NCI-H446 (cell line): ENCODE results near the gene NCOA1.
"Not testable (repeated sequence)": the region's sequence is repeated elsewhere in the genome, so short reads cannot be mapped to it uniquely, and the experiment has no call there.

Source experiments
- DNase-seq, 2 experiments: peaks; one replicate each; lab custom pipeline; 2025; lab: John Stamatoyannopoulos, UW

Gene NCOA1

DNA sequence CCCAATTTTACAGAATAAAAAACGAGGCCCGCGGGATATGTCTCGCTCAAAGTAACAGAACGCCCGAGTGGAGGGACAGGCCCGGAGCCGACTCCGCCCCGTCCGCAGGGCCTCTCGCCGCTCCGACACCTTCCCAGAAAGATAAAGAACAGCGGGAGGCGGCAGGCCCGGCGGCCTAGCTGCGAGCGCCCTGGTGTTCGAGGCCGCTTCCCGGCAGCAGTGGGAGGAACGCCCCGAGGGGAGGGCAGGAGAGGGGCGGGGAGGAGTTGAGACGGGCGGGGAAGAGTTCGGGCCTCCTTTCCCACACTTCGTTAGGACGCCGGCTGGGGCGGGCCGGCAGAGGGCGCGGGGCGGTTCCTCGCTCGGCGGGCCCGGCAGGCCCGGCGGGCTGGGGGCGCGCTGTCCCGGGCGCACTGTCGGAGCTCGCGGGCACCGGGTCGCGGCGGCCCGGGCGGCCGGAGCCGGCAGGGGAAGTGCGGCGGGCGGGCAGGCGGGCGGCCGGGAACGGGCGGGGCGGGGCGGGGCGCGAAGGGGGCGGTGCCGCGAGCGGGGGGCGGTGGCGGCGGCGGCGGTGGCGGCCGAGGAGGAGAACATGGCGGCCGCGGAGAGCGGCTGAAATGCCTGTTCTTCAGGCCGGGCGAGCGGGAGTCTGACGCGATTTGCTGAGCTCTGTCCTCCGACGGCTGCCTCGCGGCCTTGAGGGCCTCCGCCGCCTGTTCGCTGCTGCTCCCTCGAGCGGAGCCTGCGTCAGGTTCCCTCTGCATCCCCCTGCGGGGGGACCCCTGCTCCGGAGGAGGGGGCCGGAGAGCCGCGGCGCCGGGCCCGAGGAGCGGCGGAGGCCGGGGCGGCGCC lies at the start of gene NCOA1:
Gene NCOA1 (plus strand): TSS at position 565 of the 852 bp plus-strand sequence. CDS start 167,424 bp downstream, outside the sequence.
- DNase-seq = peak; percentile 58 to 85

DNA sequence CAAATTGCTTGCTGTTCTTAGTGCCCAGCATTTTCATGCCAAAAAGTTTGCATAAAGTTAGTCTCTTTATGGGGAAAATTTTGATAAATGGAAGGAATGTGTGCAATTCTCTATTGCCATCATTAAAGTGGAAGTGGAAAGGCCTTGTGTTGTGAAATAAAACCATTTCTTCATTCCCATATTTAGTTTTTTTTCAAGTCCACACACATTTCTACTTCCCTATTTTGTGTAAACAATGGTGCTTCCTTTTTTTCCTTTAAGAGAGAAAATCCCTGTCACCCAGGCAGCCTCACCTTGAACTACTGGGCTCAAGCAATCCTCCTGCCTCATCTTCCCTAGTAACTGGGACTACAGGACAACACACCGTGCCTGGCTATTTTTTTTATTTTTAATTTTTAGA lies 42.3 kb upstream of the NCOA1 start:
- DNase-seq = no peak

DNA sequence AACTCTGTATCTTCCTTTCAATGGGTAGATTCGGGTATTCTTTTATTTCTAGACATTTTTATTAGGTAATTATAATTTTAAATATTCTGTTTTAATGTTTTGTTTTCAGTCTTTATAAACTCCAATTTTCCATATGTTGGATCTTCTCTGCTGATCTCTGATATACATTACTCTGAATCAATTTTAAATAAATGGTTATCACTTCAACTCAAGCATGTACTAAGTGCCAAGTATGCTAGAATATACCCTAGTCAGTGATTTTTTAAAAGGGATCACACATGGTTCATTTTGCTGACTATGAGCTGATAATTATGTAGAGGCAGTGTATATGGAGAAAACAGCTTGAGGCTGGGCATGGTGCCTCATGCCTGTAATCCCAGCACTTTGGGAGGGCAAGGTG lies 41.7 kb upstream of the NCOA1 start:
- no peak for DNase-seq

DNA sequence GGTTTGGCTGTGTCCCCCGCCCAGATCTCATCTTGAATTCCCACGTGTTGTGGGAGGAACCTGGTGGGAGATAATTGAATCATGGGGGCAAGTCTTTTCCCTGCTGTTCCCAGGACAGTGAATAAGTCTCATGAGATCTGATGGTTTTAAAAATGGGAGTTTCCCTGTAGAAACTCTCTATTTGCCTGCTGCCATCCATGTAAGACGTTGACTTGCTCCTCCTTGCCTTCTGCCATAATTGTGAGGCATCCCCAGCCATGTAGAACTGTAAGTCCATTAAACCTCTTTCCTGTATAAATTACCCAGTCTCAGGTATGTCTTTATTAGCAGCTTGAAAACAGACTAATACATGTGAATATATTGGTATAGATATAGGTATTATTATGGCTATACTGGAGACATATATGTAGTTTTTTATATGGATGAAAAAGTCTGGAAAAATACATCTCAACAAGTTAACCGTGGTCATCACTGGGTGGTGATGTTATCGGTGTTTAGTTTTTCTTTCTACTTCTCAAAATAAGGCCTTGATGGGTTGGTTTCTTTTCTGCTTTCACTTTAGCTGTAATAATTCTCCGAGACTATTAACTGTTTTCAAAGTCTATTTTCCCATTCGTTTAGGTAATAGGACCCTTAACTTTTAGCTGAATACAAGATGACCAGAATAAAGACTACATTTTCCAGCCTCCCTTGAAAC lies 39.1 kb upstream of the NCOA1 start:
- DNase-seq = no peak

DNA sequence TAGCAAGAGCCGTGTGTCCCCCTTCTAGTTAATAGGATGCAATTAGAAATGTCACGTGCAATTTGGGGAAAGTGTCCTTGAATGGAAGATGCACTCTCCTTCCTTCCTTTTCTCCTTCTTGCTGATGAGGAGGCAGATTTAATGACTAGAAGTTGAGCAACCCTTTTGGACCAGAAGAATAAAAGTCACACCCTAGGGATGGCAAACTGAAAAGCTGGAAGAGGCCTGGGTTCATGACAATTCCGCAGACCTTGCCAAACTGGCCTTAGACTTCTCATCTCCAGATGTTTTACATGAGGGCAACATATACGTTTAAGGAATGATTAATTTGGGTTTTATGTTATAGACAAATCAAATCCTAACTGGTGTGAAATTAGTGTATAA lies 38.6 kb upstream of the NCOA1 start:
- DNase-seq = no peak

DNA sequence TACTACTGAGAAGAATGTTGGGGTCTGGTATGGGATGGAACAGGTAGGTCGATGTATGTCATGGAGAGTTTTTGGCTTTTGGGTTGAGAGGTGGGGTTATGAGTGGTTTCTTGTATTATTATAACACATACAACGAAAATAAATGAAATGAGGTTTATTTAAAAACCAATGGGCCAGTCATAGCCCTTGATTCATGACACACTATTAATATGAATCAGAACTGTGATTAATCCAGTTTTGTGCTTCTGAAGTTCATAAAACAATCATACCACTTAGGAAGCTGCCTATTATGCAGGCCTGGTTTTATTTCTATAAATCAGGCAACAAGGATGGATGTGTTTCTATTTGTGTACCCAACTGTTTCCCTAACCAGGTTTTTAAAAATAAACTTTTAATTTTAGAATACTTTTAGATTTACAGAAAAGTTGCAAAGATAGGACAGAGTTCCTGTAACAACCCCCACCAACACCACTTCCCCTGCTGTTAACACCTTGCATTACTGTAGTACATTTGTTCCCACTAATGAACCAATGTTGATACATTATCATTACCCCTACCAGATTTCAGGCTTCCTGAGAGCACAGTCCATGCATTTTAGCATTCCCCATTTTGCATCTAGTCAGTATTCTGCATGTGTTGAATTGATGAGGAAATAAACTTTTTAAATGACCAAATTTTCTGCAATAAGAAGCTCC lies 37.5 kb upstream of the NCOA1 start:
- DNase-seq = no peak

DNA sequence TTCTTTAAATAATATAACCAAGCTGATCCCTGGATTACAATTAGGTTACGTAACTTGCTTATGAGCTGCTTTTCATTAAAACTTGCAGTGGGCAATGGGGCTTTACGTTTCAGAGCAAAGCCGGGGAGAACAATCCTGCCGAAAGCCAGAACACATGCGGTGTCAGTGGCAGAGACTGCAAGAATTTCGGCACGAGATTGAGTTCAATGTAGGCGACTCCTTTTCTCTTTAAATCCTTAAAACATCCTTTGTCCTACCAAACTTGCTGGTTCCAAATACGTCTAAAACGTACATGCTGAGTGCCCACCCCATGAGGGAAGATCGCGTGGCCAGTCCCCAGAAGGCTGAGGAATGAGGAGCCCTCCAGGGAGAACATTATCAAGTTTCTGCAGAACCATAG lies 36.8 kb upstream of the NCOA1 start:
- DNase-seq = no peak

DNA sequence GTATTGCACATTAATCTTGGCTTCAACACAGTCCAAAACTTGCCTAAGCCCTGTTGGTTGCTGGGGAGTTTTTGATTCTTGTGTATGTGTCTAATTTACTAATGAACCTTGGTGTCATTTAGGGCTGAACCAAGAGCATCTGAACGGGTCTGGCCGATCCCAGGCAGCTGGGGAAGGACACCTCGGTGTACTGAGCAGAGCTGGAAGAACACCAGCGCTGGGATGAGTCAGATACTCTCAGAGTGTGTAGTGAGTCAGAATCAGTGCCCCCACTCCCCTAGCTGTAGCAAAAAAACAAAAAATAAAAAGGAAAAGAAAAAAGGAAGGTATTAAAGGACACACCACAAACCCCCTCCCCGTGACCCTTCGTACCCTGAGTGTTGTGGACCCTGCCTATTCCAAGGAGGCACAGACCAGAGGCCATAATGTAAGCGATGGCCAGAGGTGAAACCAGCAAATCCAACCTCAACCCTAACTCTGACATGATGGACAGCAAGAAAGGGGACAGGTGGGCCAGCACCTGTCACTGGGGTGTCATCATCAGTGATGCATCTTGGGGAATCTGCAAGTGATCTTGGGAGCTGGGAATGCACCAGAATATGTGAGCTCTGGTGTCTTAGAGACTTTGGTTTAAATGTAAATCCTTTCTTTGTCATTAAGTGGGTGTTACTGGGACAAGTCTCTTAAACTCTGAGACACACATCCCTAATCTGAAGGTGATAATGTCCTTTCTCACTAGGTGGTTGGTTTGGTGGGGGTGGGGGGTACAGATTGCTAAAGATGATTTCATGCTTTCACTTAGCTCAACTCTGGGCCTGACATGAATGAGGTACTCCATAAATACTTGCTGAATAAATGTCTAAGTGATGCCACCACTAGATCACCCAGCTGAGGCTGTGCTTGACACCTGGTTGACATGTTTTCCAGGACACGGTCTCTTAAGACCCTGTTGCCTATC lies 34.2 kb upstream of the NCOA1 start:
- peak in 1 of 2 experiments; percentile 63 for DNase-seq

DNA sequence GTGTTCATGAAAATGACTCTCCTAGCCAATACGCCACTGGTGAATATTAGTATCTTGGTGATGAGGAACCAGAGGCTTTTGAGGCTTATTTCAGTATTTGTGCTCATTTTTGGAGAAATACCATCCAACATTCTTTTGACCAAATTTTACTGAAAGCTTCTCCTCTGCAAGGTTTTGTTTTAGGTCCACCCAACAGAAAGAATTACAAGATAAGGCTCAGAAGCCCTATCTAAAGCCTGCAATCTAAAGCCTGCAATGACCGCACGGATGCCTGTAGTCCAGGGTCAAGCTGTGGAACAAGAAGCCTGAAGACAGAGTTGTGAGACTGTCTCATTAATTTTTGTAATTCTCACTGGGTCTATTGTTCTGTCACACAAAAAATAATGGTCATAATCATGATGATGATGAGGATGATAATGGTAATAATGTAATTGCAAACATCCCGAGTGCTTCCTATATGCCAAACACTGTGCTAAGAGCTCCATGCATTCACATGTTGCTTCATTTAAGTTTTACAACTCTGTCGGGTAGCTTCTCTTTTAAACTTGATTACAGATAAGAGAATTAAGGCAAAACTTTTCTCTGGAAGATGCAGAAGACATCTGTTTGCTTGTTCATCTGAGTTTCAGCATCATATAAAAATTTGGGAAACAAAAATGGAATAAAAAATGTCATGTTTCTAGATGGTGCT lies 33.2 kb upstream of the NCOA1 start:
- DNase-seq = no peak

DNA sequence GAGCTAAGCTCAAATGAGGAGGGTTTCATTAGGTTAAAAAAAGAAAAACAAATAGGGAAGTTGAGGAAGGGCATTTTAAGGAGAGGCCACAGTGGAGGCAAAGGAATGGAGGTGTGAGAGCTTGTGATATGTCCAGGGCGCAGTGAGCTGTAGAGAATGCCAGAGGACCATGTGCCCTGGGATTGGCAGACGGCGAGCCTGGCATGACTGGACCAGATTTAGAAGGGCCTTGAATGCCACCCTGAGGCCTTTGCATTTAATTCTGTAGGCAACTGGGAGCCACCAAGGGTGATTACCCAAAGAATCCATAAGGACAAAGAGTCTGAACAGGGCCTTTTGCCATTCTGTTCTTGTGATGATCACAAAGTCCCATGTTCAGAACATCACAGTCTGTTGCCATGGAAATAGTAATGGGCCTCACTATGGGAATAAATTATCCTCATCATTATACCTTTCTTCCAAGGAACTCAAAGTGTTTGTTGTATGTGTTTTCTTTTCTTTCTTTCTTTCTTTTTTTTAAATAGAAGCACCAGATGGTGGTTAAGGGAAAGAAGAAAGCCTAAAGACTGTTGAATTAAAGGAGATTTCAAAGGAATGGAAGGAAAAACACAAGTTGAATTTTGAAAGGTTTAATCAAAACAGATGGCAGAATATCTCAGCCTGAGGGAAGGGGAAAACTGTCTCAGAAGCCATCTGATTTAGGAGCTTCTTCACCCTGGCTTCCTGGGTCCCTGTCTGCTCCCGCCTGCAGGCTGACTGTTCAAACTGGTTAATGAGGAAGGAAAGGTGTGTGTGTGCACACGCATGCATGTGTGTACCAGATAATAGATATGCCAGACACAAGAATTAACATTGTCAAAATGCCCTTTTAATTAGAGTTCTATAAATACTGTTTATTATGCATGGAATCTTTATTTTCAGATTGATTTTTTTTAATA lies 31.6 kb upstream of the NCOA1 start:
- no peak for DNase-seq

DNA sequence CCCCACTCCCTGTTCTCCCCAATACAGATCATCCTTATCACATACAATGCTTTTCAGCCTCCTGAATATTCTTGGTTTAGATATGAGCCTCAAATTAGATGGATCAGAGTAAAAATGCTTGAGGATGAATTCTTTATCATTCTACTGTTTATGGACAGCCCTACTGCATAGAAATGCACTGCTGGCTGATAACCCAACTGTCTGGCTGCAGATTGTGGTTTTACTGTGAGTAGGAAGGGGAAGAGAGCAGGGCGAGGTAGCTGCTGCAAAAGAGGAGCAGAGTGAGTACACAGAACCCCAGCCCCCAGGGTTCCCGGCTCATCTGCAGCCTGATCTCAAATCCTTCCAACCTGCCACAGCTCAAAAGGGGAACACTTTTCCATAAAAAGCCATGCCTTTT lies 29.4 kb upstream of the NCOA1 start:
- DNase-seq = no peak

DNA sequence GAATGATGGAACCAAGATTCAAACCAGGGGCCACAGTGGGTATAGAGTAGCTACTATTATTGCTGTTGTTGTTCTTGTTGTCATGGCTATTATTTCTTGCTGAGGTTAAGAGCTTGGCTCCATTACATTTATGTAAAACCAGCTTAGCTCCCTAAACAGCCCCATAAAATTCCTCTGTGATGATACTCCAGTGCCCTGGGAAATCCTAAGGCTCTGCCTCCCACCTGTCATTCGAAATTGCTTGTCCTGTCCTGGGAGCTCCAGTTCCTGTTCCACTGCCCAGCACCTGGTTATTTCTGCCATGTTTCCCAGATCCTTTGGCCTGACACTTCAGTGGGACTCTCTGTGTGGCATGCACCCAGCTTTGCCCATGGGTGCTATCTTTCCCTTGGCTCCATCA lies 27.8 kb upstream of the NCOA1 start:
- no peak for DNase-seq

DNA sequence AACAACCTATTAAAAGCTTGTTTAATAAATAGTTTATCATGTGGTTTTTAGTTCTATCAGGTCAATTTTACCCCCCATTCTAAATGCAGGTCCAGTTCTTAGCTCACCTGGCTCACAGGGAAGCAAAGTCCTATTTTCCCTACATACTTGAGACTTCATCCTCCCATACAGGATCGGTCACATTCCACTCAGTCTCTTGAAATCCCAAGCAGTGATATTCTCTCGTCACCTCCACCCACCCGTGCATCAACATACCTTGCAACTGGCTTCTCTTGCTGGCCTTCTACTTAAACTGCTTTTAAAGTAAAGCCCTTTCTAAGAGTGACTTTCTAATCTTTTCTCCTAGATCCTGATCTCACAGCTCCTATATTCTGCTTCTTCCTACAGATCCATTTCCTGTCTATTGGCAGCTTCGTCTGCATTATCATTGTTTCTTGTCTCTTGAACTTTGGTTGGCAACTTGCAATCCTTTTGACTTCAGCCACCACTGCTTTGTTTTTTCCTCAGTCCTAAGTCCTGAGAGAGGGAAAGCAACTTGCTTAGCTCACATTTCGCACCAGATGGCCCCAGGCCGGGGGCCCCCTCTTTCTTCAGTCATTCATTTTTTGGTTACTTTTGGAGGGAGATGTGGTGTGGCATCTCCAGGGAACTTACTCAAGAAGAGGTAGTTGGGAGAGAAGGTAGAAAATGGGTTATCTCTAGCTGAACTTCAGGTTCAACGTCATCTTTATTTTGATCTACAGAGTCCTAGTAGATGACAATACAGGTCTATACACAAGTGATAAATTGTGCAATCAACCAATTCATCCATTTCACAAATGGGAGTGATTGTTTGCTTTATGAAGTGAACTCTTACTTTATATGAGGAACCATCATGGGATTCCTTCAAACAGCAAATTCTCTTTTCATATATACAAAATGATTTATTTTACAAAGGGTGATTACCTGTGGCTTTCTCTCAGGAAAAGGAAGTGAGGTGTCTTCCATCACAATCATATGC lies 23.9 kb upstream of the NCOA1 start:
- no peak for DNase-seq

DNA sequence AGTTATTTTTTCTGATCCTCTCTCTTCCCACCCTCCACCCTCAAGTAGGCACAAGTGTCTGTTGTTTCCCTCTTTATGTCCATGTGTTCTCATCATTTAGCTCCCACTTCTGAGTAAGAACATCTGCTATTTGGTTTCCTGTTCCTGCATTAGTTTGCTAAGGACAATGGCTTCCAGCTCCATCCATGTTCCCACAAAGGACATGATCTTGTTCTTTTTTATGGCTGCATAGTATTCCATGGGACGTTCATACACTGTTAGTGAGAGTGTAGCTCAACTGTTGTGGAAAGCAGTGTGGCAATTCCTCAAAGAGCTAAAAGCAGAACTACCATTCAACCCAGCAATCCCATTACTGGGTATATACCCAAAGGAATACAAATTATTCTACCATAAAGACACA lies 22.6 kb upstream of the NCOA1 start:
- not testable (repeated sequence) for DNase-seq

DNA sequence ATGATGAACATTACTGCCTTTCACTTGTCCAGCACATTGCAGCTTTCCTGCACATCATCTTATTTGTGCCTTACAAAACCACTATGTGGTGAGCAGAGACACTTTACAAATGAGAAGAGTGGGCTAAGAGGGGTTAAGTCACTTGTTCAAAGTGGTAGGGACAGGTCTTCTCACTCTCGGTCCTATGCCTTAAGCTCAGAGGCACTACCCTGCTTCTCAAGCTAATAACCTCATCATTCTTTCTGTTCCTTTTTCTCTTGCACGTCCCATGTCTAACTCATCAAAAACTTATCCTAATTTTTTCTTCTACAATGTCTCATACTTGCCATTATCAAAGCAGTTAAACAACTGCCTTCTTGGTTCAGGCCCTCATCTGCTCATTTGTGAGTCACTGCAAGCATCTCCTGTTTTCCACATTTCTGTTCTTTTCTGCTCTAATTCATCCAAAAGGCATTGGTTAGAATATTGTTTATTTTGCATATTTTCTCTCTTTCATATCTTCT lies 21.9 kb upstream of the NCOA1 start:
- DNase-seq = no peak

DNA sequence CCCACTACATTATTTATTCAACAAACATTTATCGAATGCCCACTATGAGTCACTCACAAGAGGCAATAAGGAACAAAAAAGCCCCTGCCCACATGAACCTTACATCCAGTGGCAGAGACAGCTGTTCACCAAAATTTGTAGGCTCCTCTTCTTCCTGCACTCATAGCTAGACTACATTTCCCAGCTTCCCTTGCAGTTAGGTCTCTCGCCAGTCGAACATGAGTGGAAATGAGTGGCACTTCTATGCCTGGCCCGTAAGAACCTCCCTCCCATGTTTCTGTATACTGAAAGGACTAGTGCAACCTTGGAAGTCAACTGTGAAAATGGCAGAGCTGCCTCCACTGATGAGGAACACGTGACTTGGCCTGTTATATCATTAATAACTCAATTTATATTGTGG lies 19.4 kb upstream of the NCOA1 start:
- DNase-seq = no peak

DNA sequence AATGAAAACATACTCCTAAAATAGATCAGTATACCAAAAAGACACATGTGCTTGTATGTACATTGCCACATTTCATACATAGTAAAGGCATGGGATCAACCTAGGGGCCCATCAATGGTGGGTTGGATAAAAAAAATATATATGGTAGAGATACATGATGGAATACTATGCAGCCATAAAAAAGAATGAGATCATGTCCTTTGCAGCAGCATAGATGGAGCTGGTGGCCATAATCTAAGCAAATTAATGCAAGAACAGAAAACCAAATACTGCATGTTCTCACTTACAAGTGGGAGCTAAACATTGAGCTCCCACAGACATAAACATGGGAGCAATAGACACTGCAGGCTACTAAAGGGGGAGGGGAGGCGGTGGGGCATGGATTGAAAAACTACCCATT lies 18.6 kb upstream of the NCOA1 start:
- DNase-seq = no peak

DNA sequence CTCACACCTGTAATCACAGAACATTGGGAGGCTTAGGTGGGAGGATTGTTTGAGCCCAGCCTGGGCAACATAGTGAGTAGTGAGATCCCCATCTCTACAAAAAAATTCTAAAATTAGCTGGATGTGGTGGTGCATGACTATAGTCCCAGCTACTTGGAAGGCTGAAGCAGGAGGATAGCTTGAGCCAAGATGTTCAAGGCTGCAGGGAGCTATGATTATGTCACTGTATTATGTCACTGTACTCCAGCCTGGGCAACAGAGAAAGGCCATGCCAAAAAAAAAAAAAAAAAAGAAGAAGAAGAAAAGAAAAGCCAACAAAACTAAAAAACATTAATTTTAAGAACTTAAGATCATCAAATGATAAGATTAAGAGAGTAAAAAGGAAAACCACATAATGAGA lies 17.4 kb upstream of the NCOA1 start:
- DNase-seq = no peak

DNA sequence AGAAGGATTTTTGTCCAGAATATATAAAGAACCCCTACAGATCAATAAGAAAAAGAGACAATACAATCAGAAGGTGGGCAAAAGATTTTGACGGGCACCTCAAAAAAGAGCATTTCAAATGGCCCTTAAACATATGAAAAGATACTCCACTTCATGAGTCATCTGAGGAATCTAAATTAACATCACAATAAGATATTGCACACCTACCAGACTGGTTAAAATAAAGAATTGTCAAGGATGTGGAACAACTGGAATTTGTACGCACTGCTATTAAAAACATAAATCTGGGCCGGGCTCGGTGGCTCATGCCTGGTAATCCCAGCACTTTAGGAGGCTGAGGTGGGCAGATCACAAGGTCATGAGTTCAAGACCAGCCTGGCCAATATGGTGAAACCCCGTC lies 17.0 kb upstream of the NCOA1 start:
- DNase-seq = no peak
